ENCODE data around the gene LPAR4.

The LPAR4 gene

DNA sequence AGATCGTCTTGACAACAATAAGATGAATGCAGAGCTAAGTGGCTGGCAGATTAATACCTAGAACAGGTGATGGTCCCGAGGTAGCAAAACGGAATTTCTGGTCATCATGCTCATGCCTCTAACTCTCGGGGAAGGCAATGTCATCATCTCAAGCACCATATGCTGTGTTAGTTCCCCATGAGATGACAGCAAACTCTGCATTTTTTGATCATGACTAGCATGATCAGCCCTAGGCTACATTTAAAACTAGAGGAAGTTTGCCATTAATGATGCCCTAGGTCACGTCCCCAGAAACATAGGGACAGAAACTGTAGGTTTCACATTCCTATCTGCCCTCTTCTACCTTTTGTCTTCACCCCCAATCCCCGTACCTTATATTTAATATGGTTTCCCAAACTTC lies 11.6 kb downstream of the LPAR4 start:
- Histone ChIP-seq H3K4me2 (ENCODE audit: low read length) (no peak overlapping the region), H3K27ac (ENCODE audit: low read depth, low read length) (no peak overlapping the region), H3K36me3 (ENCODE audit: control insufficient read depth, low read length) (no peaks in the 10 kb centered on the region), H3K4me3 (ENCODE audit: low read length) (no peak overlapping the region), H3F3A (ENCODE audit: control insufficient read depth, insufficient read depth) (no peaks in the 10 kb centered on the region), H4K20me1 (ENCODE audit: control insufficient read depth, insufficient read depth, low read depth, low read length) (no peaks in the 10 kb centered on the region), H3K9me2 (replicated peaks; ENCODE audit: control insufficient read depth, low read length) (no peaks in the 10 kb centered on the region), H3K9me3 (ENCODE audit: control insufficient read depth, insufficient read depth, low read length) (no peaks in the 10 kb centered on the region), H3K79me2 (ENCODE audit: control insufficient read depth, low read length) (no peaks in the 10 kb centered on the region), H3K27me3 (ENCODE audit: control insufficient read depth, low read length) (no peaks in the 10 kb centered on the region), H3K4me1 (ENCODE audit: control insufficient read depth, low read length) (peaks cover 32% of the 10 kb centered on the region)
- TF ChIP-seq EZH2phosphoT487 (IDR thresholded peaks at IDR 0.05; ENCODE audit: borderline replicate concordance, low read length): no peak
- TF ChIP-seq, protein P1, sequence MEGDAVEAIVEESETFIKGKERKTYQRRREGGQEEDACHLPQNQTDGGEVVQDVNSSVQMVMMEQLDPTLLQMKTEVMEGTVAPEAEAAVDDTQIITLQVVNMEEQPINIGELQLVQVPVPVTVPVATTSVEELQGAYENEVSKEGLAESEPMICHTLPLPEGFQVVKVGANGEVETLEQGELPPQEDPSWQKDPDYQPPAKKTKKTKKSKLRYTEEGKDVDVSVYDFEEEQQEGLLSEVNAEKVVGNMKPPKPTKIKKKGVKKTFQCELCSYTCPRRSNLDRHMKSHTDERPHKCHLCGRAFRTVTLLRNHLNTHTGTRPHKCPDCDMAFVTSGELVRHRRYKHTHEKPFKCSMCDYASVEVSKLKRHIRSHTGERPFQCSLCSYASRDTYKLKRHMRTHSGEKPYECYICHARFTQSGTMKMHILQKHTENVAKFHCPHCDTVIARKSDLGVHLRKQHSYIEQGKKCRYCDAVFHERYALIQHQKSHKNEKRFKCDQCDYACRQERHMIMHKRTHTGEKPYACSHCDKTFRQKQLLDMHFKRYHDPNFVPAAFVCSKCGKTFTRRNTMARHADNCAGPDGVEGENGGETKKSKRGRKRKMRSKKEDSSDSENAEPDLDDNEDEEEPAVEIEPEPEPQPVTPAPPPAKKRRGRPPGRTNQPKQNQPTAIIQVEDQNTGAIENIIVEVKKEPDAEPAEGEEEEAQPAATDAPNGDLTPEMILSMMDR (IDR thresholded peaks at IDR 0.05; ENCODE audit: low read depth, low read length, poor library complexity, severe bottlenecking): no peak

DNA sequence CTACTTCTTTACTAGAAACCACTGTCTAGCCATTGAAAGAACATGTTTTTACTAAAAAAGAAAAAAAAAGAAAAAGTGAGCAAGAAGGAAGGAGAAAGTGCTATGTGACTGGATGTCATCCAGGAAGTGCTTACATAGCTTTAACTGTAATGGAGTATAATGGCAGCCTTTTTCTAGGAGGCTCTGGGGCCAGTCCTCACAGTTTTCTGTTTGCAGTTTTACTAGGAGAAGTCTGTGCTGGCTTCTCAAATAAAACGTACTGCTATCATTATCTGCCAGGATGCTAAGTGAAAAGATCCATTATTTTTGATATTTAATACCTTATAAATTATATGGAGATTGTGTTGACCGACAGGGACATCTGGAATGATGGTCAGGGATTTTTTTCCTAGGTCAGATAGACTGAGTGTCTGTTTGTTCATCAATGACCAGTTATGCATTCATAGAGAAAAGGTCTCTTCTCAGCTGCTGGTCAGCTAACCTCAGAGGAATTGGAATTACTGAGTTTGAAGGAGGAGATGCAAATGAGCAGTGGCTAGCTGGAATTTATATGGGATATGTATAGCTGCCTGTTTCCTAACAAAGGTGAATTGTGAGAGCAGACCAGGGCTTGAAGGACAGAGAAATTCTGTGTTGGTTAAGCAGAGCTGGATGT lies 21.7 kb downstream of the LPAR4 start:
- no peak for TF ChIP-seq EZH2phosphoT487 (IDR thresholded peaks at IDR 0.05; ENCODE audit: borderline replicate concordance, low read length)
- TF ChIP-seq, protein P1 (IDR thresholded peaks at IDR 0.05; ENCODE audit: low read depth, low read length, poor library complexity, severe bottlenecking): no peak
- no peaks in the 10 kb centered on the region for H3K9me2 ChIP-seq (replicated peaks; ENCODE audit: control insufficient read depth, low read length)
- H3K4me2 ChIP-seq (ENCODE audit: low read length): no peak overlapping the region
- H3K27me3 ChIP-seq (ENCODE audit: control insufficient read depth, low read length): no peaks in the 10 kb centered on the region
- H3K9me3 ChIP-seq (ENCODE audit: control insufficient read depth, insufficient read depth, low read length): no peaks in the 10 kb centered on the region
- H3K4me3 ChIP-seq (ENCODE audit: low read length): no peak overlapping the region
- no peaks in the 10 kb centered on the region for H3K4me1 ChIP-seq (ENCODE audit: control insufficient read depth, low read length)
- no peaks in the 10 kb centered on the region for H3K36me3 ChIP-seq (ENCODE audit: control insufficient read depth, low read length)
- no peaks in the 10 kb centered on the region for H3F3A ChIP-seq (ENCODE audit: control insufficient read depth, insufficient read depth)
- H3K27ac ChIP-seq (ENCODE audit: low read depth, low read length): no peak overlapping the region
- H4K20me1 ChIP-seq (ENCODE audit: control insufficient read depth, insufficient read depth, low read depth, low read length): no peaks in the 10 kb centered on the region
- H3K79me2 ChIP-seq (ENCODE audit: control insufficient read depth, low read length): no peaks in the 10 kb centered on the region

DNA sequence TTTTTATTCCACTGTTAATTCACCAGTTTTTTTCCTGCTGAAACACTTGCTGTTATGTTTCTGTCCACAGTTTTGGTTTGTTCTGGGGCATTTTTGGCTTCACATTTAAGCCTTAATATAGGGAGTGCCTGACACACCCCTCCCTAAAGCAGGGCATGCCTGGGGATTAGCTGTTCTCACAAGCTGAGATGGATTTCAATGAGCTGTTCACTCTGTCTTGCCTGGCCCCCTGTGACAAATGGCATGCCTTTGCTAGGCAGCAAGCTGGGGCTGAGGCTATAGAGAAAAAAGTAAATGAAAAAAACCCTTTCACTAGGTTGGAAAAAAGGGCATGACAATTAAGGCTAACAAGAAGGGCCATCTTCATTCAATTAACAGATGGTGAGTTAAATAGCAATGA lies 22.4 kb downstream of the LPAR4 start:
- Histone ChIP-seq H3K4me1 (ENCODE audit: control insufficient read depth, low read length) (no peaks in the 10 kb centered on the region), H4K20me1 (ENCODE audit: control insufficient read depth, insufficient read depth, low read depth, low read length) (no peaks in the 10 kb centered on the region), H3K4me2 (ENCODE audit: low read length) (no peak overlapping the region), H3K36me3 (ENCODE audit: control insufficient read depth, low read length) (no peaks in the 10 kb centered on the region), H3K27me3 (ENCODE audit: control insufficient read depth, low read length) (no peaks in the 10 kb centered on the region), H3K27ac (ENCODE audit: low read depth, low read length) (no peak overlapping the region), H3K79me2 (ENCODE audit: control insufficient read depth, low read length) (no peaks in the 10 kb centered on the region), H3K4me3 (ENCODE audit: low read length) (no peak overlapping the region), H3F3A (ENCODE audit: control insufficient read depth, insufficient read depth) (no peaks in the 10 kb centered on the region), H3K9me2 (replicated peaks; ENCODE audit: control insufficient read depth, low read length) (no peaks in the 10 kb centered on the region), H3K9me3 (ENCODE audit: control insufficient read depth, insufficient read depth, low read length) (no peaks in the 10 kb centered on the region)
- TF ChIP-seq, protein P1 (IDR thresholded peaks at IDR 0.05; ENCODE audit: low read depth, low read length, poor library complexity, severe bottlenecking): no peak
- TF ChIP-seq EZH2phosphoT487 (IDR thresholded peaks at IDR 0.05; ENCODE audit: borderline replicate concordance, low read length): no peak
